Dedifferentiated amniotic fluid mesenchymal stem cell (primary cell): ENCODE data around the gene CCDC188.
"Not testable (repeated sequence)": the region's sequence is repeated elsewhere in the genome, so short reads cannot be mapped to it uniquely, and the experiment has no call there.

Source experiments
- DNase-seq: peaks from one replicate; pipeline ENCODE4 v3.0.0-alpha.2; 2016; ENCODE audit errors: extremely low spot score

Gene CCDC188

DNA sequence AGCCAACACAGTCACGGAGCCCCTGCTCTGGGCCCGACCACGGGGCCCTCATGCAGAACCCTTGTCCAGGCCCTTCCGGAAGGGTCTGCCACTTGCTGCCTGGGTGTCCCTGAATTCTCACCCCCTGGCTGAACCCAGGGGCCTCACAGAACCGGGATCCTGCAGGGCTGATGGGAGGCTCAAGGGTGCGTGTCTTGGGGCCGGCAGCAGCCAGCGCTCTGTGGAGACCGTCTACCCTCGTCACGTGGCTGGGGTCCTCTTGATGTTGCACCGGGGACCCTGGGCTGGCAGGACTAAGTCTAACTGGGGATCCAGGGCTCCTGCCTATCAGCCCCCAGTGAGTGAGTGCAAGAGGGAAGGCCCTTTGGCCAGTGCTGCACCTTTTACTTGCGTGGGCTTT is 19.3 kb upstream of the CCDC188 start:
- DNase-seq = no peak

- no peak for DNase-seq
These were observed 18.5 kb upstream of the CCDC188 start for GRCh38 chr22:20169253-20169822.

GRCh38 chr22:20167643-20168322 is 16.9 kb upstream of the CCDC188 start:
- no peak for DNase-seq

DNA sequence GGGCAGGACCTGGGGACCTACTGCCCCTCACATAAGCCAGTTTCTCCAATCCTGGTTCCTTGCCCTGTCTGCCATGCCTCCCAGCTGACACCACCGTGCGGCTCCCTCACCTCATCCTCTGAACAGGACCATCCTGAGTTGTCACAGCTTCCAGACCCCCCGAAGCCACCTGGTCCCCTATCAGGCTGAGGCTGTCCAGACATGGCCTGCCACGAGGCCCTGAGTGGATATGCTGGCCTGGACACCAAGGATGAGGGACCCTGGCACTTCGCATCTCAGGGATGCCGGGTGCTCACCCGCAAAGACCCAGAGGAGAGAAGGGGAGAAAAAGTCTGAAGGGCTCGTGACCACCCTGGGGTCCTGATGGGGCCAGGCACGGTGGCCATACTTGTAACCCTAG is 15.8 kb upstream of the CCDC188 start:
- no peak for DNase-seq

DNA sequence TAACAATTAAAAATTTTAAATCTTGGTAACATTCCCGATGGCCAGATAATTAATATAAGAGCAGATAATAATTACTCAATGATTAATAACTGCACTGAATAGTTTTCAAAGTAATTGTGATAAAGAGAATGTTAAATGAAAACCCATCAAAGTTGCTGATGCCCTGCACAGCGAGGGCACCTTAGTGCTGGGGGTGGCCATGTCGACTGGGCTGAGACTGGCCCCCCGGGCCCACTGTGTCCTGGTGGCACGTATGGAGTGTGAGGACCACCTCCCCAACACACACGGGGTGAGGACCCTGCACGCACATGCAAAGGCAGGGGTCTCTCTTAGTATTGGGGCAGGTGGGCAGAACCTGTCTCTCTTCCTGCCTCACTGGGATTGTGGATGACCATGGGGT is 15.1 kb upstream of the CCDC188 start:
- no peak for DNase-seq

DNA sequence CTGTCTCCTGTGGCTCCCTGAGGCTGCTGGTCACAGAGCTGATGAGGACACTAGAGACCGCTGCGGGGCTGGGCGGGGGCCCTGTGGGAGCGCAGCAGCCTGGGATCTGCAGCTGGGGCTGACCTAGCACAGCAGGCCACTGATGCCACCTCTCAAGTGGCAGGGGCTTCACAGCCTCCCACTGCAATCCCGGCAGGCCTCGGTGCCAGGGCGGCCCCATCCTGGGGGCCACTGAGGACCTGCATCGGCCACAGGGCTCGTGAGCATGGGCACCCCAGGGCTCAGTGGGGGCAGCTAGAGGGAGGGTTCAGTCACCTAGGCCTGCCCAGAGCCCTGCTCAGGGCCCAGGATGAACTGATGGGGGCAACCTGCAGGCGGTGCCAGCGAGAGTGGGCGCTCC is 14.6 kb upstream of the CCDC188 start:
- DNase-seq = no peak

- no peak for DNase-seq
These were observed 14.0 kb upstream of the CCDC188 start for GRCh38 chr22:20164863-20165262.

GRCh38 chr22:20160041-20160440 is 9.2 kb upstream of the CCDC188 start:
- DNase-seq = no peak

- not testable (repeated sequence) for DNase-seq
These were observed 8.7 kb upstream of the CCDC188 start for GRCh38 chr22:20159531-20159930.

GRCh38 chr22:20159076-20159475 is 8.2 kb upstream of the CCDC188 start:
- no peak for DNase-seq

- DNase-seq = no peak
These were observed 7.7 kb upstream of the CCDC188 start for GRCh38 chr22:20158391-20159036.

GRCh38 chr22:20157430-20158183 is 6.8 kb upstream of the CCDC188 start:
- DNase-seq = no peak

DNA sequence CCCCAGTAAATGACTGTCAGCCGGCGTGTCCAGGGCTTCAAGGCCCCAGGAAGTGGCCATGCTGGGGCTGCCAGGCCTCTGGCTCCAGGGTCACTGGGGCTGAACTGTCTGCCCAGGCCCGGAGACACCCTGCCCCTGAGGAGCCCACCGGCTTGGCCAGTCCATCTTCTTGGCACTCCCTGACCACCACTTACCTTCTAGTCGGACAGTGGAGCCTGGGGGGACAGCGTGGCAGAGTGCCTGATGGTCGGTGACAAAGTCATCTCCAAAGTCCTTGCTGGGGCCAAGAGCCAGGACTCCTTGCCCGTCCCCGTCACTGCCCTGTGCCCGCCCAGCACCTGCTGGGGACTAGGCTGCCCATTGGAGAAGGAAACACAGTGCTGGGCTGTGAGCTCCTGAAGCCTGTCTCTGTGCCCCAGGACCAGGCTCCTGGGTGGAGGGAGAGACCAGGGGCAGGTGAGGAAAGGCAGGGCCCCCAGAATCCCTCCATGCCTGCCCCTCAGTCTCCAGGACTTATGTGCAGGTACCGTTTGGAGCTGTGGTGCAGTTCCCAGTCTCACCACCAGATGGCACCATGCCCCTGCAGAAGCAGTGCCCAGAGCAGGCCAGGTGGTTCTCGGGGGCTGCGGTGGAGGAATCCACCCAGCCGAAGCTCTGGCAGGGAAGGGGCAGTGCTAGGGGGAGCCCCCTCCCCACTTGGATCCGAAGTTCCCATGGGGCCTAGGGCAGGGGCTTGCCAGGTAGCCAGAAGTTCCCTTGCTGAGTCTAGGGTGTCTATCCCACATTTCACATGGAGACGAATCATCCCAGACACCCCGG is 6.0 kb upstream of the CCDC188 start:
- peak; percentile 61 for DNase-seq

DNA sequence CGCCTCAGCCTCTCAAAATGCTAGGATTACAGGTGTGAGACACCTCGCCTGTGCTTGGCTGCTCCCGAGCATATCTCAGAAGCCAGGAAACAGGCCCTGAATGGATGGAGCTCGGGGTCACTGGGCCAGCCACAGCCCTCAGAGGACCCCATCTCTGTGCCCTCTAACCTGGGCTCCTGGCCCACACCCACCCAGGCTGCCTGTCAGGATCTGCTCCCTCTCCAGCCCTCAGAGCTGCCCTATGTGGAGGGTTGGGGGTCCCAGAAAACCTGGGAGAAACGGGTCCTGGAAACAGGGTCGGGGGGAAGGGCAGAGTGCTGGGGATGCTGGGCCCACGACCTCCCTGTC is 5.2 kb upstream of the CCDC188 start:
- DNase-seq = no peak

DNA sequence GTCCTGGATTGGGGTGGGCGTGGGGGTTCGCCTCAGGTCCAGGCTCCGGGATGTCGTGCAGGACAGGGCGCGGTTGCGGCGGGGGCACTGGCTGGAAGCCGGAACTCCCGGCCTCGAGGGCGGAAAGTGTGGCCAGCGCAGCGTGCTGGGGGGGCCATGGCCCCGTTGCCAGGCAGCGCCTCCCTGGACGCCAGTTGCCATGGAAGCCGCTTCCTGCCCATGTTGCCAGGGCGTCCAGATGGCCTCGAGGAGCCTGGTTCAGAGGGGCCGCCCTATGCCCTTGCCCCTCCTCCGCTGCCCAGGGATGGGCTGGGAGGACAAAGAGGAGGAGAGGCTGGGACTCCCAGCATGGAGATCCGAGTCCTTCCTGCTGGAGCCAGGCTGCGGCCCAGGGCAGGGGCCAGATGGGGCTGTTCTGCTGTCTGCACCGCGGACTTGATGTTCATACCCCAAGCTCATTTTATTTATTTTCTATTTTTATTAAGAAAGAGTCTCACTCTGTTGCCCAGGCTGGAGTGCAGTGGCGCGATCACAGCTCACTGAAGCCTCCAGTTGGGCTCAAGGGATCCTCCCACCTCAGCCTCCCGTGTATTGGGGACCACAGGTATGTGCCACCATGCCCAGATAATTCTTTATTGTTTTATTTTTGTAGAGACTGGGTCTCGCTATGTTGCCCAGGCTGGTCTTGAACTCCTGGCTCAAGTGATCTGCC is 4.6 kb upstream of the CCDC188 start:
- DNase-seq = no peak

DNA sequence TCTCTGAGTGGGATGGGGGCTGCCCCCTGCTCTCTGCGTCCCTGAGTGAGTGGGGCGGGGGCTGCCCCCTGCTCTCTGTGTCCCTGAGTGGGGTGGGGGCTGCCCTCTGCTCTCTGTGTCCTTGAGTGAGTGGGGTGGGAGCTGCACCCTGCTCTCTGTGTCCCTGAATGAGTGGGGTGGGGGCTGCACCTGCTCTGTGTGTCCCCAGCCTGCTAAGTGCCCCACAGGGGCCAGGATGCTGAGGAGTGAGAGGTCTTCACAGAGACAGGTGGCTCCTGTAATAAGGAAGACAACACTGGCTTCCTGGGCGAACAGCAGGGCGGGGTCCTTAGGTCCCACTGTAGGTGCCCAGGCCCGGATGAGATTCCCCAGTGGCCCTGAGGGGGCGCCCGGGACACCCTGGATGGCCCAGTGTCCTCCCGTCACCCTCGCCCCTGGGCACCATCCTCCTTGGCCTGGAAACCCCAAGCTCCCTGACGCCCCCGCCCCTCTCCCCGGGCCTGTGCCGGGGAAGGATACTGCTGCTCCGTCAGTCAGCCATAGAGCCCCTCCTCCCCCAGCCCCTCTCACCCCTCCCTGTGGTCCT is 3.8 kb upstream of the CCDC188 start:
- no peak for DNase-seq

DNA sequence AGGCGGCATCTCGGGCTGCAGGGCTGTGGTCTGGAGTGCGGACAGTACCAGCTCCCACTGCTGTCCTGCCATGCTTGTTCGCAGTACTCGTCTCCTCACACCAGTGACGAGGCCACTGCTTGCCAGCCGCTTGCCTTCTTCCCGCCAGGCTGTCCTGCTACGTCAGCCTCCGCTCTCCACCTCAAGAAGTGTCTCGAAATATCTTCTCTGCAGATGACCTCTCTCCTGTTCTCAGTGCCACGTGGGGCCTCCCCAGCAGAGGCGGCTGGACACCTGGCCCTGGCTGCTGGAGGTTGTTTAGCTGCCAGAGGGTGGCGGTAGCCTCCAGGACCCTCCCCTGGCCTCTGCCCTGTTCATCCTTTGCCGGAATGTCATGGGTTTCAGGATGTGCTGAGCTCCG is 3.1 kb upstream of the CCDC188 start:
- DNase-seq = no peak

DNA sequence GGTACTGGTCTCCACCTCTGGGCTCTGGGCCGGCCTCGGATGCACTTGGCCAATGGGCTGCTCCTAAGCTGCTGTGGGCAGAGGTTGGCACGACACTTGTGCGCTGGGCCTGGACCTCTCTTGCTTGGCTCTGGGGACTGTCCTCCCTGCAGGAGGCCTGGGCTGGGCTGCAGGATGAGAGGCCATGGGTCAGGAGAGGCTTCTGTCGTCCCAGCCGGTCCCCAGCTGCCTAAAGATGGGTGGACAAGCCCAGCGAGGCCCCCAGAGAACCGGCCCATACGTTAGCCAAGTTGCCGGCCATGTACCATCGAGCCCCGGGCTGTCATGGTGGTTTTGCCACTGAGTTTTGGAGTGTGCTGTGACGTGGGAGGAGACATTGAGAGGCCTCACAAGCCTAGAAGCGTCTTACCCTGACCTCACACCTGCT is 1.6 kb upstream of the CCDC188 start:
- DNase-seq = no peak

- no peak for DNase-seq
These were observed 377 bp upstream of the CCDC188 start for GRCh38 chr22:20151276-20151588.

- no peak for DNase-seq
These were observed 1.3 kb downstream of the CCDC188 start for GRCh38 chr22:20149257-20150250.
